ENCODE results near the gene DRAP1. TPM values are rescaled to one million over a fixed set of nuclear protein-coding genes. Genes with fewer than 3 reads are reported as not detected.

DRAP1 gene
- total RNA-seq, 1 donor from 2014 or later, result 169 TPM

DNA sequence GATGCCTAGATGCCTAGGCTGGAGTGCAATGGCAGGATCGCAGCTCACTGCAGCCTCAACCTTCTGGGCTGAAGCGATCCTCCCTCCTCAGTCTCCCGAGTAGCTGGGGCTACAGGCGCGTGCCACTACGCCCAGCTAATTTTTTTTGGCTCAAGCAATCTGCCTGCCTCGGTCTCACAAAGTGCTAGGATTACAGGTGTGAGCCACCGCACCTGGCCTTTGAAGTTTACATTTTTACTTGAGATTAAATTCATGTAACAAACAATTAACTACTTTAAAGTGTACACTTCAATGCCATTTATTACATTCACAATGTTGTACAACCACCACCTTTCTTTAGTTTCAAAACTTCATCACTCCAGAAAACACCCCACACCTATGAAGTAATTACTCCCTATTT lies 15.5 kb upstream of the DRAP1 start:
- no peaks in the 10 kb centered on the region for H3K36me3 Mint-ChIP-seq (ENCODE audit: low read depth, unreplicated experiment)
- no peak overlapping the region for H3K4me3 ChIP-seq (ENCODE audit: insufficient read depth, low read depth, low read length)
- peak overlapping the region; percentile 4 for H3K4me3 Mint-ChIP-seq (ENCODE audit: unreplicated experiment)
- H3K9ac ChIP-seq (ENCODE audit: low read length), result peak overlapping the region; percentile 57
- no peaks in the 10 kb centered on the region for H3K36me3 ChIP-seq (ENCODE audit: insufficient read depth, low read length)
- H3K9me3 Mint-ChIP-seq (ENCODE audit: unreplicated experiment), result no peaks in the 10 kb centered on the region
- H3K79me2 ChIP-seq (ENCODE audit: insufficient read depth, low read length), result peaks cover 23% of the 10 kb centered on the region
- peak overlapping the region; percentile 86 for H3K27ac Mint-ChIP-seq (ENCODE audit: unreplicated experiment)
- peak overlapping the region; percentile 74 for H3K4me2 ChIP-seq (ENCODE audit: low read length)
- H3K27ac ChIP-seq (ENCODE audit: low read depth, low read length), result peak overlapping the region; percentile 82
- no peaks in the 10 kb centered on the region for H3K9me3 ChIP-seq (ENCODE audit: insufficient read depth, low read depth, low read length)
- peaks cover 9% of the 10 kb centered on the region for H4K20me1 ChIP-seq (ENCODE audit: insufficient read depth, low read length)
- TF ChIP-seq, protein P1, sequence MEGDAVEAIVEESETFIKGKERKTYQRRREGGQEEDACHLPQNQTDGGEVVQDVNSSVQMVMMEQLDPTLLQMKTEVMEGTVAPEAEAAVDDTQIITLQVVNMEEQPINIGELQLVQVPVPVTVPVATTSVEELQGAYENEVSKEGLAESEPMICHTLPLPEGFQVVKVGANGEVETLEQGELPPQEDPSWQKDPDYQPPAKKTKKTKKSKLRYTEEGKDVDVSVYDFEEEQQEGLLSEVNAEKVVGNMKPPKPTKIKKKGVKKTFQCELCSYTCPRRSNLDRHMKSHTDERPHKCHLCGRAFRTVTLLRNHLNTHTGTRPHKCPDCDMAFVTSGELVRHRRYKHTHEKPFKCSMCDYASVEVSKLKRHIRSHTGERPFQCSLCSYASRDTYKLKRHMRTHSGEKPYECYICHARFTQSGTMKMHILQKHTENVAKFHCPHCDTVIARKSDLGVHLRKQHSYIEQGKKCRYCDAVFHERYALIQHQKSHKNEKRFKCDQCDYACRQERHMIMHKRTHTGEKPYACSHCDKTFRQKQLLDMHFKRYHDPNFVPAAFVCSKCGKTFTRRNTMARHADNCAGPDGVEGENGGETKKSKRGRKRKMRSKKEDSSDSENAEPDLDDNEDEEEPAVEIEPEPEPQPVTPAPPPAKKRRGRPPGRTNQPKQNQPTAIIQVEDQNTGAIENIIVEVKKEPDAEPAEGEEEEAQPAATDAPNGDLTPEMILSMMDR (IDR thresholded peaks at IDR 0.05; ENCODE audit: insufficient read depth, low read depth, low read length), result no peak
- TF ChIP-seq EZH2 (IDR thresholded peaks at IDR 0.05; ENCODE audit: insufficient read depth, low read length), result no peak
- peaks cover 30% of the 10 kb centered on the region for H3K4me1 ChIP-seq (ENCODE audit: insufficient read depth, low read length)
- peaks cover 31% of the 10 kb centered on the region for H3K4me1 Mint-ChIP-seq (ENCODE audit: low read depth, unreplicated experiment)
- FAIRE-seq (no peak), DNase-seq (ENCODE audit: low read depth) (no peak)
- H3K27me3 ChIP-seq (ENCODE audit: insufficient read depth, low read length), result no peaks in the 10 kb centered on the region
- no peaks in the 10 kb centered on the region for H3K27me3 Mint-ChIP-seq (ENCODE audit: low read depth, unreplicated experiment)
- no peak overlapping the region for H2AFZ ChIP-seq (ENCODE audit: low read depth, low read length)

DNA sequence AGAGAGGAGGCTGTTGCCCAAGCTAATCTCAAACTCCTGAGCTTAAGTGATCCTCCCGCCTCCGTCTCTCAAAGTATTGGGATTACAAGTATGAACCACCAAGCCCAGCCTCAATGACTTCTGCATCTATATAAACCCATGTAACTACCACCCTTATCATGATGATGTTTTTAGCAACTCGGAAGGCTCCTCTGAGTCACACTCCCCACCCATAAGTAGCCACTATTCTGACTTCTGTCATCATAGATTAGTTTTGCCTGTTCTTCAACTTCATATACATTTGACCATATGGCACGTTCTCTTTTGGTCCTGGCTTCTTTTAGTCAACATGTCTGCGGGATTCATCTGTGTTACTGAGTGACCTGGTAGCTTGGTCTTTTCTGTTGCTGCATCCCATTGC lies 12.6 kb upstream of the DRAP1 start:
- Mint-ChIP-seq H3K4me3 (ENCODE audit: unreplicated experiment) (peak overlapping the region; percentile 16), H3K9me3 (ENCODE audit: unreplicated experiment) (no peaks in the 10 kb centered on the region), H3K27ac (ENCODE audit: unreplicated experiment) (no peak overlapping the region), H3K36me3 (ENCODE audit: low read depth, unreplicated experiment) (no peaks in the 10 kb centered on the region), H3K27me3 (ENCODE audit: low read depth, unreplicated experiment) (peaks cover 2% of the 10 kb centered on the region), H3K4me1 (ENCODE audit: low read depth, unreplicated experiment) (peaks cover 30% of the 10 kb centered on the region)
- Histone ChIP-seq H2AFZ (ENCODE audit: low read depth, low read length) (no peak overlapping the region), H3K27me3 (ENCODE audit: insufficient read depth, low read length) (no peaks in the 10 kb centered on the region), H3K4me3 (ENCODE audit: insufficient read depth, low read depth, low read length) (no peak overlapping the region), H4K20me1 (ENCODE audit: insufficient read depth, low read length) (no peaks in the 10 kb centered on the region), H3K9me3 (ENCODE audit: insufficient read depth, low read depth, low read length) (no peaks in the 10 kb centered on the region), H3K4me2 (ENCODE audit: low read length) (no peak overlapping the region), H3K9ac (ENCODE audit: low read length) (no peak overlapping the region), H3K4me1 (ENCODE audit: insufficient read depth, low read length) (peaks cover 36% of the 10 kb centered on the region), H3K27ac (ENCODE audit: low read depth, low read length) (no peak overlapping the region), H3K36me3 (ENCODE audit: insufficient read depth, low read length) (no peaks in the 10 kb centered on the region), H3K79me2 (ENCODE audit: insufficient read depth, low read length) (peaks cover 4% of the 10 kb centered on the region)
- no peak for TF ChIP-seq EZH2 (IDR thresholded peaks at IDR 0.05; ENCODE audit: insufficient read depth, low read length)
- TF ChIP-seq, protein P1 (IDR thresholded peaks at IDR 0.05; ENCODE audit: insufficient read depth, low read depth, low read length), result no peak
- peak; percentile 34 for DNase-seq (ENCODE audit: low read depth)
- FAIRE-seq, result no peak

DNA sequence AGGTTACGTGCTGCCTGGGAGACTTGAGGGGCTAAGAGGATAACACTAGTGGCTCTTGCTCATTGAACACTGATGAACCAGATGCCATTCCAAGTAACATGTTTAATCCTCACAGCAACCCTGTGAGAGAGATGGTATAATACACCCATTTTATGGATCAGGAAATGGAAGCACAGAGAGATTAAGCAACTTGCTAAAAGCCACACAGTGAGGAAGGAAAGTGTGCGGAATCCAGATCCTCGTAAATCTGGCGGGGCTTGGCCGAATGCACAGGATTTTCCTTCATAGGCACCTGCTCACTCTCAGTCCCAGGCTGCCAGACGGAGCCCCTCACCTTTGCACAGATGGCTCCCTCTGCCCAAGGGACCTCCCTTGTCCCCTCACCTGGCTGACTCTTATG lies 11.3 kb upstream of the DRAP1 start:
- Histone ChIP-seq H3K4me3 (ENCODE audit: insufficient read depth, low read depth, low read length) (no peak overlapping the region), H4K20me1 (ENCODE audit: insufficient read depth, low read length) (no peaks in the 10 kb centered on the region), H3K9me3 (ENCODE audit: insufficient read depth, low read depth, low read length) (no peaks in the 10 kb centered on the region), H3K9ac (ENCODE audit: low read length) (no peak overlapping the region), H3K79me2 (ENCODE audit: insufficient read depth, low read length) (no peaks in the 10 kb centered on the region), H3K27me3 (ENCODE audit: insufficient read depth, low read length) (no peaks in the 10 kb centered on the region), H3K4me1 (ENCODE audit: insufficient read depth, low read length) (peaks cover 38% of the 10 kb centered on the region), H3K36me3 (ENCODE audit: insufficient read depth, low read length) (no peaks in the 10 kb centered on the region), H2AFZ (ENCODE audit: low read depth, low read length) (no peak overlapping the region), H3K4me2 (ENCODE audit: low read length) (no peak overlapping the region), H3K27ac (ENCODE audit: low read depth, low read length) (no peak overlapping the region)
- peaks cover 2% of the 10 kb centered on the region for H3K27me3 Mint-ChIP-seq (ENCODE audit: low read depth, unreplicated experiment)
- DNase-seq (ENCODE audit: low read depth), result no peak
- H3K27ac Mint-ChIP-seq (ENCODE audit: unreplicated experiment), result no peak overlapping the region
- H3K9me3 Mint-ChIP-seq (ENCODE audit: unreplicated experiment), result no peaks in the 10 kb centered on the region
- H3K4me3 Mint-ChIP-seq (ENCODE audit: unreplicated experiment), result no peak overlapping the region
- TF ChIP-seq, protein P1 (IDR thresholded peaks at IDR 0.05; ENCODE audit: insufficient read depth, low read depth, low read length), result no peak
- no peak for TF ChIP-seq EZH2 (IDR thresholded peaks at IDR 0.05; ENCODE audit: insufficient read depth, low read length)
- peaks cover 21% of the 10 kb centered on the region for H3K4me1 Mint-ChIP-seq (ENCODE audit: low read depth, unreplicated experiment)
- no peaks in the 10 kb centered on the region for H3K36me3 Mint-ChIP-seq (ENCODE audit: low read depth, unreplicated experiment)
- no peak for FAIRE-seq
